Activated T-helper 1 cell treated with Interleukin-2 at 50 U/mL for 16 hours (primary cell): ENCODE measurements around the gene CCDC102A.
"Not testable (repeated sequence)": the region's sequence is repeated elsewhere in the genome, so short reads cannot be mapped to it uniquely, and the experiment has no call there.

Experiments used
- DNase-seq: peaks from one replicate; pipeline ENCODE4 v3.0.0-alpha.2; 2020; ENCODE audit warnings: low read depth

CCDC102A gene

DNA sequence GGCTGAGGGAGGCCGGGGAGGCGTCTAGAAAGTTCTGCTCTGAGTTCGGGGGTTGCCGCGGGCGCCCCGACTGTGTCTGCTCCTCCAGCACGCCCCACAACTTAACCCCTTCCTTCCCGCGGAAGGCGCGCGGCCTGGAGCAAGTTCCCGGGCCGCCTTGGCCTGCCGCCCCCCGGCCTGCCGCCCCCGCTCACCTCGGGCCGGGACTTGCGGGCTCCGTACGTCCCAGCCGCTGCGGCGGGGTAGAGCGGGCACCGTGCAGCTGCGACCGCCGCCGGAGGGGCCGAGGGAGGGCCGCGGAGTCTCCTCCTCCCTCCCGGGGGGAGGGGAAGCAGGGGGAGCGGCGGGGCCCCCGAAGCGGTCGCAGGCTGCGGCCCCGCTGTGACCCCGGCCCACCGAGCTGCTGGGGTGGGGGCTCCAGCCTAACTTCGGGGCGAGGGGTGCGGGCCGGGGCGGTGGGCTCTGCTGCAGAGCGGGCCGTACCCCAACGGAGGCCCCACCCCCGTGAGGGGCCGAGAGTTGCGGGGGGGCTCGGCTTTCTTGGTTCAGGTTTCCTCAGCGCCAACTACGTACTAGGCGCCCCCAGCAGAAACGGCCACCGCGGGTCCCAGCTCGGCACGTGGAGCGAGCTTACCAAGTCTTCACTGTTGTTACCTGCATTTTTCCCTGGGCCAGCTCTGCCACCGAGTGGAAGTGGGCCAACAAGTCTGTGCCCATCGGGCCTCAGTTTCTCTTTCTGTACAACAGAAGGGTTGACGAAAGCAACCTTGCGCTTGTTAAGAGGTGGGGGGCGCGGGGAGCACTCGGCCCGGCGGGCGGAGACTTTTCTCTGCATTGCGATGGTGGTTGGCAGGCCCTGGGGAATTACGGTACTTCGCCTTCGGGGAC lies at the start of gene CCDC102A:
TSS of gene CCDC102A (minus strand) at position 266 of the 888 bp plus-strand sequence. CDS start 7,394 bp downstream, outside the sequence.
- DNase-seq, result peak; percentile 34

DNA sequence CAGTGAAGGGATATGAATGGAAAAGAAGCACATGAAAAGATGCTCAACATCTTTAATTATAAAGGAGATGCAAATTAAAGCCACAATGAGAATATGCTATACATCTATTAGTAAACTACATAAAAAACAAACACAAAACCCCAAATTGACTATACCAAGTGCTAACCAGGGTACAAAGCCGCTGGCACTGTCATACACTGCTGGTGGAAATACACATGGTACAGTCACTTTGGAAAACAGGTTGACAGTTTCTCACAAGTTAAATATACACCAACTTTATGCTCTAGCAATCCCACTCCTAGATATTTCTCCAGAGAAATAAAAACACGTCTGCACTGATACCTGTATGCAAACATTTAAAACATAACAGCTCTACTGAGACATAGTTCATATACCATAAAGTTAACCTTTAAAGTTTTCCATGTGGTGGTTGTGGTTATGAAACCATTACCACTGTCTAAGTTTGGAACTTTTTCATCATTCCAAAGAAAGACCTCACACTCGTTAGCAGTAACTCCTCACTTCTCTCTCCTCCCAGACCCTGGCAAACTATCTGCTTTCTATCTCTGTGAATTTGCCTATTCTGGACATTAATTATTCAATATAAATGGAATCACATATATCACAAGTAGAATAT lies 48.8 kb upstream of the CCDC102A start:
- DNase-seq, result no peak

DNA sequence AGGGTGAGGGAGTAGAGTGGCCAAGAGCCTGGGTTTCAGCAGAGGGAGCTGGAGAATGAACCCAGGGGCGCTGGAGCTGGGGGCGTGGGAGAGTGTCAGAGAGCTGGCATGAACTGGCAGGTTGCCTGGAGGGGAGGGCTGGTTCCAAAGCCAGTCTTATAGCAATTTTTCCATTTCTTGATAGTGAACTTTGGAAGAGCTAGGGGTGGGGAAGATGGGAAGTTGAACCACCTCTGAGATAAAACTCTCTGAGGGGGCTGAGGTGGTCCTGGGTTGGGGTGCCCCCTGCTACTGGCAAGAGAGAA lies 42.9 kb upstream of the CCDC102A start:
- no peak for DNase-seq

DNA sequence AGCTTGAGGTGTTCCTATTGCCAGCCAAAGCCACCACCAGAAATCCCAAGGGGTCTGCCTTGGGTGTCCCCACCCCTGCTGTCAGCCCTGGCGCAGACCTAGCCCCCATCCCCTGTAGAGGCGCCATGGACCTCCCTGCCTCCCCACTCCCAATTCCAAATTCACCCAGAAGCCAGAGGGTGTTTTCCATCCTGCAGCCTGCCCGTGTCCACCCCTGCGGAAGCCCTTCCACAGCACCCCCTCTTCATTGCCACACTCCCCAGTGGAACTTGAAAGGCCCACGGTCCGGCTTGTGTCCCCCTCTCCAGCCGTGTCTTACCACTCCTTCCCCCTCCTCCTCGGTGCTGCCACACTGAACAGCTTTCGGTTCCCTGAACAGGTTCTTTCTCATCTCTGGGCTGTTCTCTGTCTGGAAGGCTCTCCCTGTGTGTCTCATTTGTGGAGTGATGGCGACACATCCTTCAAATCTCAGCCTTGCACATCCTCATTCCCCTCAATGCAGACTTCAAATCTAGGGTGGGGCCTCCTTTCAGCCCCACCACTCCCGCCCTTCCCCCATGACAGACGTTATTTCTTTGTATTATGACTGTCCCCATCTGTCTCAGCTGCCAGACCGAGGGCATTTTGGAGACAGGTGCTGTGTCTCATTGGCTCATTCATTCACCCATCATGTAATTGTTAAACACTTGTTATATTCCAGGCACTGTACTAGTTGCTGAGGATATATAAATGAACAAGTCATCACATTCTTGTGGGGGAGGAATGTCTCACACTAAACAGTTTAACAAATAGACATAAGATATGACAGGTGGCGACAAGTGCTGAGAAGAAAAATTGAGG lies 42.4 kb upstream of the CCDC102A start:
- no peak for DNase-seq

DNA sequence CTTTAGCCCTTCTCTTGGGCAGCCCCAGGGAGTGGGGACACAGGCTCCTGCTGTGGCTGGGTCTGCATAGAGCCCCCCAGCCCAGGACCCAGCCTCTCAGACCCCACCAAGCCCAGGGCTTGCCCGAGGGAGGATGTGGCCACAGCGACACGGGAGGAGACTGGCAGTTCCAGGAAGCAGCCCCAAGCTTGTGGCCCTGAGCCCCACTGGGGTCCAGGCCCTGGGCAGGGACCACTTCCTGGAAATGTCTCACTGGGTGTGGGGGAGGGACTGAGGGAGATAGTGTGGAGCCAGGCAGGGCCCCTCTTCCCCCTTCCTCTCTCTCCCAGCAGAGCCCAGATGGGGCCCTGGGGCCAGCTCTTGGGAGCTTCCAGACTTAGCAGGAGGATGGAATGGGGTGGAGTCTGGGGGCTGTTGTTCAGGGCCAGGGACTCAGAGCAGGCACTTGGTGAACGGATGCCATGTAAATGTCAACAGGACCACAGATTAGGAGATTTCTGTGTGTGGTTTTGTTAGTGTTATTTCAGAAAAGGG lies 41.4 kb upstream of the CCDC102A start:
- no peak for DNase-seq

DNA sequence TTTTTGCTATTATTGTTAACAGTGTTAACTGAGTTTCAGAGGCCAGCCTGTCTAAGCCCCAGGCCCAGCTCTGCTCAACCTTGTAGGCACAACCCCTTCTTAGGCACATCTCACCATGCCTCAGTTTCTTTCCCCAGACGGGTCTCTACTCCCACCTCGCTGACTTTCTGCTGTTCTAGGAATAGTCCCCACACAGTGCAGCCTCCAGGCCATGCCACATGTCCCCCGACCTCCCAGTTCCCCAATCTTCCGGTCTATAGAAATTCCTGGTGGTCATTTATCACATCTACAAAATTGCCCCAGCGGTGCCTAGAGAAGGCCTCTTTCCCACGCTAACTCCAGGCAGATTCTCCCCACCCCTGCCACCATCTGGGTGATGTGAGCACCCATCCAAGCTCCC lies 40.8 kb upstream of the CCDC102A start:
- no peak for DNase-seq

DNA sequence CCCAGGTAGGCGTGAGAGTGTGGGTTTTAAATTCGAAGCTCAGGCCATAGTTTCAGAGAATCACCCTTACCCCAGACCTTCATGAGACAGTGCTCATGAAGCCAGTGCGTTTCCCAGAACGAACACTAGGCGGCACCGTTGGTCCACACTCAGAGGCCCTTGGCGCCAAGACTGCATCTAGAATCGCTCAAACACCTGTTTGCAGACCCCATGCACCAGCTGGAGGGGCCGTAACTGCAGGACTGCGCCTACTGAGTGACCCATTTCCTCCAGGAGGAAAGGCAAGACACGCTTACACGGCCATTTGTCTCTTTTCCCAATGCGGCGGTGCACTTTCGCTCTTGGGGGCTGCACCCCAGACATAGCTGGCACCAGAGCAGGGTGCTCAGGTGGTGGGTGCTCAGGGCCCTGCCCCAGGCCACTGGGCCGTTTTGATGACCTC lies 40.1 kb upstream of the CCDC102A start:
- DNase-seq, result peak; percentile 60

DNA sequence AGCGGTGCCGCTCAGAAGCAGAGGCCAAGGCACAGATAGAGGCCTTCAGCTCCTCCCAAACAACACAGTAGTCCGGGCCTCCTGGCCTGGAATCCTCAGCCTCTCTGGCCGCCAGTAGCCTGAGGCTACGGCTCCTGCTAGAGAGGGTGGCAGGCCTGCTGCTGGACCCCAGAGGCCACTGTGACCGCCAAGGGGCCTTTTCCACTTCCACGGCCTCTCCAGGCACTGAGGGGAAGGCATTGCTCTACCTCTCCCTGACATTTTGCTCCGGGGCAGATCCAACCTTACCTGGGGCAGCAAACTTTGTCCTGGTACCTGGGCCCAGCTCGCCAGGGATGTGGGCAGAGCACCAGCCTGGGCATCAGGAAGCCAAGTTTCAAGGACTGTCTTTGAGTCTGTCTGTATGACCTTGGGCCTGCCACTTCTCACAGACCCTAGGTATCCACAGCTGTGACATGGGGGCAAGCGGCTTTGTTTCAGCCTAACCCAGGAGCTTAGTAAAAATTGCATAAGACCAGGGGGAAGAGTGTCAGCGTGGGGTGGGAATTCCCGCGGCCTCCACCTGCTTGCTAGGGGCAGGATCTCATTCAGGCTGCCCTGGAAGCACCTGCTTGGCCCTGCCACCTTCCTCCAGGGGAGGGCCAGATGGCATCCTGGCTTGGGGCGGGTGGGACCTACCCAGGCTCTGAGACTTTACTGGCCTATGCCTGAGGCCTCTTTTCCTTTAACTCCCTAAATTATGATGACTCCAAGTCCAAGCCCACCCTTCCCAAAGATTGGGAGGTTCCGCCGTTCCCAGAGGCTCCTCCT lies 39.3 kb upstream of the CCDC102A start:
- DNase-seq, result no peak

DNA sequence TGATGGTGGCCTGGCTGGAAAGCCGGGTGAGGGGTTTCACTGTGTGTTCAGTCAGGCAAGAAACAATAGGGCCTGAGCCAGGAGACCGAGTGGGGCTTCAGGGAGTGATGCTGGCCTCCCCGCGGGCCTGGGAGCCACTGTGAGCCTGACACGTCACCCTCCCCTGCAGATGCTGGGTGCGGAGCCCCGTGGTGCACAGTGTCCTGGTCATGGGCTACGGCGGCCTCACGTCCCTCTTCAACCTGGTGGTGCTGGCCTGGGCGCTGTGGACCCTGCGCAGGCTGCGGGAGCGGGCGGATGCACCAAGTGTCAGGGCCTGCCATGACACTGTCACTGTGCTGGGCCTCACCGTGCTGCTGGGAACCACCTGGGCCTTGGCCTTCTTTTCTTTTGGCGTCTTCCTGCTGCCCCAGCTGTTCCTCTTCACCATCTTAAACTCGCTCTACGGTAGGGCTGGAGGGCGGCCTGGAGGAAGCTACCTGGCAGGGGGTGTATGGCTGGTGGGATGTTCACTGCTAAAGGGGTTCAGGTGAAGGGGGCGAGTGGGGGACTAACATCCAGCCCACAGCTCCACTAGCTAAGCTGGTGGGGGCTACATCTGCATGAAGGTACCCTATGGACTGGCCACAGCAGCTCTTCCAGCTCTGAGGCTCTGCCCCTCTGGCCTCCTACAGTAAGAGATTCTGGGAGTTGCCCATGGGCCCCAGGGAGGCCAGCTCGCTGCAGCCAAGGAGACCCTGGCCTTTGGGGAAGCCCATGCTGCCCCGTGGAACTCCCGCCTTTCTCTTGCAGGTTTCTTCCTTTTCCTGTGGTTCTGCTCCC lies 38.5 kb upstream of the CCDC102A start:
- no peak for DNase-seq

DNA sequence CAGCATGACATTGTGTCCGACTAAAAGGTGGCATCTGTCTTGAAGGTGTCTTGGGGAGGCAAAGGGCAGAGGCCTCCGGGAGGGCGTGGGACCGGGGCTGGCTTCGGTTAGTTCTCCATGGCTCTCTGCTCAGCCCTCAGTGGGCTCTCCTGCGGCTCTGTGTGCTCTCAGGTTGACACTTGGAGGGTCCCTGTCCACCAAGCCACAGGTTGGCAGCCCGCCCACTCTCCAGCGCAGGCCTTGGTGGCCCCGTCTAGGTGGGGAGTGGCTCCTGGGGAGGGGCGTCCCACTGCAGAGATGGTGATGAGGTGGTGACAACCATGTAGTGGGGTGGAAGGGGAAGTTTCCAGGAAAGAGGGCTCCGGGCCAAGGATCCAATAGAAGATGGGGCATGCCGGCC lies 37.7 kb upstream of the CCDC102A start:
- no peak for DNase-seq

DNA sequence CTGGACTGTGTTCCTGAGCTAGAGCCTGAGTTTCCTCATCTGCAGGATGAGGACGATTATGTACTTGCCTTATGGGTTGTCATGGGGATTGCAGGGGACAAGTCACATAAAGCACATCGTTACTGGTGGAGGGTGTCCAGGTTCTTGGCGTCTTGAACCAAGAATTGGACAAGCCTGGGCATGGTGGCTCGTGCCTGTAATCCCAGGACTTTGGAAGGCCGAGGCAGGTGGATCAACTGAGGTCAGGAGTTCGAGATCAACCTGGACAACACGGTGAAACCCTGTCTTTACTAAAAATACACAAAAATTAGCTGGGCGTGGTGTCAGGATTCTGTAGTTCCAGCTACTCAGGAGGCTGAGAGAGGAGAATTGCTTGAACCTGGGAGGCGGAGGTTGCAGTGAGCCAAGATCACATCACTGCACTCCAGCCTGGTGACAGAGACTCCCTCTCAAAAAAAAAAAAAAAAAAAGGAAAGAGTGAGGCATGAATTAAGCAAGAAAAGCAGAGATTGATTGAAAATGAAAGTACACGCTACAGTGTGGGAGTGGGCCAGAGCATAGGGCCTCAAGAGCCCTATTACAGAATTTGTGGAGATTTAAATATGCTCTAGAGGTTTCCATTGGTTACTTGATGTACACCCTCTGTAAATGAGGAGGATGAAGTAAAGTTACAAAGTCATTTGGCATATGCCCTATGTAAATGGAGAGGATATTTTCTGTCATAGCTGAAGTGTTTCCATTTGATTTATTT lies 36.8 kb upstream of the CCDC102A start:
- DNase-seq, result no peak

DNA sequence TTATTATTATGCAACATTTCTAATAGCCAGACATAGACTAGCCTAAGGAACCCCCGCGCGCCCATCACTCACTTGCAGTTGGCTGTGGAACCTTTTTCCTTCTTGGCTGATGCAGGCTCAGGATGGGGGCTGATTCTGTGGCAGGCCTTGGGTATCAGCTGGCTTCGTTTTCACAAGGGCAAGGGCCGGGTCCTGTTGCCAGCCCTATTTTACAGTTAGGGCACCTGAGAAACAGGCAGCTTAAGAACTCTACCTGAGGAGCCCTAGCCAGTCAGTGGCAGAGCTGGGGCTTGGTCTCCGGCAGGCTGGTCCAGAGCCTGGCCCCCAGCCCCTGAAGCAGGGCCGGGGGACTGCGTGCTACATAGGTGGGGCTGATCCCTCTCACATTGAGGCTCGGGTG lies 34.7 kb upstream of the CCDC102A start:
- DNase-seq, result no peak

DNA sequence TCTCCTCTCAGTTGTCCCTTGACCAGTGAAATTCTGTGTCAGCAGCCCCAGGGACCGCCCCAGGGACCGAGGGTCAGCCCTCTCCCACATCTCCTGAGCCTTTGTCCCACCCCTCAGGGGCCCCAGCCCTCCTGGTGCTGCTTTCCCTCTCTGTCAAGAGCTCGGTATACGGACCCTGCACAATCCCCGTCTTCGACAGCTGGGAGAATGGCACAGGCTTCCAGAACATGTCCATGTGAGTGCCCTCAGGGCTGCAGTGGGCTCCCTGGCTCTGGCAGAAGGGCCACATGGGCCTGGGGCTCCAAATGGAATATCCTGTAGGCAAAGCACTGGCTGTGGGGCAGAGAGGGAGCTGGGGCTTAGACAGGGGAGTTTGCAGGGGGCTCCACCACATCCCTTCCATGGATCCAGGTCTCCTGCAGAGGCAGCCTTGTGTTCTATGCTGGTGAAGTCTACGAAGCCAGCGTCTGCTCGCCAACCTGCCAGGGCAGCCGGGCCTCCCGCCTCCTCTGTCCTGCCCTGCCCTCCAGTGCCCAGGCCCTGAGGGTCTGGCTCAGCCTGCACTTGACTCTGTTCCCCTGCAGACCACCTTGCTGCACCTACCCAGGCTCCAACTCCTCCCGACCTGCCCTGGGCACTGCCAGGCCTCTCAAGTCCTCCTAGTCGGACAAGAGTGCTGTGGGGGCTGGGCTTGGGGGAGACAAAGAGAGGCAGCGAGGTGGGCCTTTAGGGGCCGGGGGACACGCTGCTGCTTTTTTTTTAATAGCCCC lies 34.1 kb upstream of the CCDC102A start:
- DNase-seq, result no peak

DNA sequence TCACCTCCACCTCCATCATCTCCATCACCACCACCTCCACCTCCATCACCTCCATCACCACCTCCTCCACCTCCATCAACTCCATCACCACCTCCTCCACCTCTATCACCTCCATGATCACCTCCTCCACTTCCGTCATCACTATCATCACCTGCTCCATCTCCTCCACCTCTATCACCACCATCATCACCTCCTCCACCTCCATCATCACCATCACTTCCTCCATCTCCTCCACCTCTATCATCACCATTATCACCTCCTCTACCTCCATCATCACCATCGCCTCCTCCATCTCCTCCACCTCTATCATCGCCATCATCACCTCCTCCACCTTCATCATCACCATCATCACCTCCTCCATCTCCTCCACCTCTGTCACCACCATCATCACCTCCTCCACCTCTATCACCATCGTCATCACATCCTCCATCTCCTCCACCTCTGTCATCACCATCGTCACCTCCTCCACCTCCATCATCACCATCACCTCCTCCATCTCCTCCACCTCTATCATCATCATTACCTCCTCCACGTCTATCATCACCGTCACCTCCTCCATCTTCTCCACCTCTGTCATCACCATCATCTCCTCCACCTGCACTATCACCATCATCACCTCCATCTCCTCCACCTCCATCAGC lies 33.1 kb upstream of the CCDC102A start:
- no peak for DNase-seq

DNA sequence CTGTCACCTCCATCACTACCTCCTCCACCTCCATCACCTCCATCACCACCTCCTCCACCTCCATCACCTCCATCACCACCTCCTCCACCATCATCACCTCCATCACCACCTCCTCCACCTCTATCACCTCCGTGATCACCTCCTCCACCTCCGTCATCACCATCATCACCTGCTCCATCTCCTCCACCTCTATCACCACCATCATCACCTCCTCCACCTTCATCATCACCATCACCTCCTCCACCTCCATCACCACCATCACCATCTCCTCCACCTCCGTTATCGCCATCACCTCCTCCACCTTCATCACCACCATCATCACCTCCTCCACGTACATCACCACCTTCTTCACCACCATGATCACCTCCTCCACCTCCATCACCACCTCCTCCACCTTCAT lies 32.4 kb upstream of the CCDC102A start:
- not testable (repeated sequence) for DNase-seq

DNA sequence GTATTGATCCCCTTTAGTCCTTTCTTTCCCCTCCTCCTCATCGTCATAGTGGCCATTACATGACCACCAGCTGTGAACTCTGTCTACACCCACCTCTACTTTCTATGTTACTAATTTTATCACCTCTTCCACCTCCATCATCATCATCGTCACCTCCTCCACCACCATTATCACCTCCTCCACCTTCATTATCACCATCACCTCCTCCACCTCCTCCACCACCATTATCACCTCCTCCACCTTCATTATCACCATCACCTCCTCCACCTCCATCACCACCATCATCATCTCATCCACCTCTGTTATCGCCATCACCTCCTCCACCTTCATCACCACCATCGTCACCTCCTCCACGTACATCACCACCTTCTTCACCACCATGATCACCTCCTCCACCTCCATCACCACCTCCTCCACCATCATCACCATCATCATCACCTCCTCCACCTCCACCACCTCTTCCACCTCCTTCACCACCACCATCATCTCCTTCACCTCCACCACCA lies 31.9 kb upstream of the CCDC102A start:
- DNase-seq, result no peak

DNA sequence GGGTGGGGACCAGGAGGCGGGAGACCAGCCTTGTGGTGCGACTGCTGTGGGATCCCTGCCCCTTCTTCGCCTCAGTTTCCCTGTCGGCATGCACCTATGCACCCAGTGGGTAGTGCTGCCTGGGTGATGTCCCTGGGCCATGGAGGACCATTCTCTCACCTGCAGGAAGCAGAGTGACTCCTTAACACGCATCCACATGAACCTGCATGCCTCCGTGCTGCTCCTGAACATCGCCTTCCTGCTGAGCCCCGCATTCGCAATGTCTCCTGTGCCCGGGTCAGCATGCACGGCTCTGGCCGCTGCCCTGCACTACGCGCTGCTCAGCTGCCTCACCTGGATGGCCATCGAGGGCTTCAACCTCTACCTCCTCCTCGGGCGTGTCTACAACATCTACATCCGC lies 31.3 kb upstream of the CCDC102A start:
- no peak for DNase-seq

DNA sequence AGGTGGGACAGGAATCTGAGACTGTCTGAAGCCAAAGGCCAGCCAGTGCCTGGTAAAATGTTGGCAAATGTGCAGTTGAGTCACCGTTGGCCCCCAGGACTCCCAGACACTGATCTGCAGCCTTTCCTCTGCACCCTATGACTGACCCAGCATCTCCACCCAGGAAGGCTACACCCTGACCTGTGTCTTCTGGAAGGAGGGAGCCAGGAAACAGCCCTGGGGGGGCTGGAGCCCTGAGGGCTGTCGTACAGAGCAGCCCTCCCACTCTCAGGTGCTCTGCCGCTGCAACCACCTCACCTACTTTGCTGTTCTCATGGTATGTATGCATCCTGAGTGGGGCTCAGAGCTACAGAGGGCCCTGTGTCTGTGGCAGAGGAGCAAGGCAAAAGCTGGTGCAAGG lies 30.1 kb upstream of the CCDC102A start:
- DNase-seq, result no peak
